ENCODE results near the gene EXT2. TPM values are rescaled to one million over a fixed set of nuclear protein-coding genes. Genes with fewer than 3 reads are reported as not detected.

EXT2 gene
- total RNA-seq, 1 donor from 2014 or later = 53.7 TPM

DNA sequence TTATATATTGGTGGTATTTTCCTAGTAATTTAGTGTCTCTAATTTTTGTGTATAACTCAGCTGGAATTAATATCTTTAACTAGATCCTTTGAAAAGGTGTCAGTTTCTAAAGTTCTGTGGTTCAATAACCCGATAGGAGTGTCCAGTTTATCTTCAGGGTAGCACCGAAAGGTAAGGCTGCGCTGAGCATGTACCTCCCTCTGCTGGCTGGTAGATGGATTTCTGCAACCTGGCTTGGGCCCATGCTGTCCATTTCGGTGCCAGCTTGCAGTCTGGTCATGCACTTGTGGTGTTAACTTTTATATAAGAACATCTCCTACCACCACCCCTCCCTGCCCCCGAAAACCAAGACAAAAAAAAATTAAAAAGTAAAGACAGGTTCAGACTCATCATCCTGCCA lies 24.7 kb downstream of the EXT2 start:
- no peaks in the 10 kb centered on the region for H3K27me3 ChIP-seq (ENCODE audit: low read depth)
- TF ChIP-seq, protein P1, sequence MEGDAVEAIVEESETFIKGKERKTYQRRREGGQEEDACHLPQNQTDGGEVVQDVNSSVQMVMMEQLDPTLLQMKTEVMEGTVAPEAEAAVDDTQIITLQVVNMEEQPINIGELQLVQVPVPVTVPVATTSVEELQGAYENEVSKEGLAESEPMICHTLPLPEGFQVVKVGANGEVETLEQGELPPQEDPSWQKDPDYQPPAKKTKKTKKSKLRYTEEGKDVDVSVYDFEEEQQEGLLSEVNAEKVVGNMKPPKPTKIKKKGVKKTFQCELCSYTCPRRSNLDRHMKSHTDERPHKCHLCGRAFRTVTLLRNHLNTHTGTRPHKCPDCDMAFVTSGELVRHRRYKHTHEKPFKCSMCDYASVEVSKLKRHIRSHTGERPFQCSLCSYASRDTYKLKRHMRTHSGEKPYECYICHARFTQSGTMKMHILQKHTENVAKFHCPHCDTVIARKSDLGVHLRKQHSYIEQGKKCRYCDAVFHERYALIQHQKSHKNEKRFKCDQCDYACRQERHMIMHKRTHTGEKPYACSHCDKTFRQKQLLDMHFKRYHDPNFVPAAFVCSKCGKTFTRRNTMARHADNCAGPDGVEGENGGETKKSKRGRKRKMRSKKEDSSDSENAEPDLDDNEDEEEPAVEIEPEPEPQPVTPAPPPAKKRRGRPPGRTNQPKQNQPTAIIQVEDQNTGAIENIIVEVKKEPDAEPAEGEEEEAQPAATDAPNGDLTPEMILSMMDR (IDR thresholded peaks at IDR 0.05) = no peak
- H3K27ac ChIP-seq = no peak overlapping the region
- no peak overlapping the region for H3K4me3 ChIP-seq
- peaks cover 56% of the 10 kb centered on the region for H3K36me3 ChIP-seq
- ATAC-seq (no peak), DNase-seq (no peak)
- H3K9me3 ChIP-seq = no peaks in the 10 kb centered on the region
- intact Hi-C loops (cut with DNase I) = no loop called here
- H3K4me1 ChIP-seq = no peaks in the 10 kb centered on the region

DNA sequence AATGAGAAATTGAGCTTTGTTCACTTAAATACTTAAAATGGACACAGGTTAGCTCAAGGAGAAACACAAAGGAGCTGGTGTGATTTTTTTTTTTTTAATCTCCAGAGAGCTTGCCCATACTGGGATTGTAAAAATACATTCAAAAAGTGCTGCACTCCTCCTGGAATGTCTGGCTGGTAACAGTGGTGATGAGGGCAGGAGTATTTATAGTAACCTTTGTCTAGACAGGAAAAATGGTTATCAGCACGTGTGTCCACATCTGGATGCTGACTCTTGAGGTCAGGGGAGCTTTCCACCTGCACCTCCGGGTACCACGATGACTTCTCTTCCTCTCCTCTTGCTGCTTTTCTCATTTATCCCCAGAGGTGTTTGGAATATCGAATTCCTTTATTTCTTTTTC lies 30.1 kb downstream of the EXT2 start:
- H3K27ac ChIP-seq = no peak overlapping the region
- ATAC-seq = no peak
- intact Hi-C loops (cut with DNase I) = no loop called here

DNA sequence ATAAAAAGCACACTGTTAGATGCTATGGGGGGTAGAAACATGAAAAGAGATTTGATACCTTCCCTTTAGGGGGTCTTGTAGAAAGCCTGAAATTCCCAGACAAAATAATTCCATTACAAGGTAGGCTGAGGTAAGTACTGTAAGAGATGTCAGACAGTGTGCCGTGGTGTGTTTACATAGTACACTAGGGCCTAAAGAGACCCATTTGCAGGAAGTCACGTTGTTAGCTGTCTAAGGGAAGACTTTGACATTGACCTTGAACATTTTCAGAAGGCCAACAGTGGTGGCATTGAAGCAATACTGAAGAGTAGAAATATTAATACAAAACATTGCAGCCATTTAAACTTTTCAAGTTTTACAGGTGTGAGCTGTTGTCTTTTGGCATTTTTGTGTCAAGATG lies 30.8 kb downstream of the EXT2 start:
- TF ChIP-seq, protein P1 (IDR thresholded peaks at IDR 0.05) = no peak
- Histone ChIP-seq H3K27ac (no peak overlapping the region), H3K27me3 (ENCODE audit: low read depth) (no peaks in the 10 kb centered on the region), H3K4me3 (no peak overlapping the region), H3K36me3 (peaks cover 84% of the 10 kb centered on the region), H3K4me1 (no peaks in the 10 kb centered on the region), H3K9me3 (no peaks in the 10 kb centered on the region)
- DNase-seq (no peak), ATAC-seq (no peak)
- intact Hi-C loops (cut with DNase I) = no loop called here

More for the DNA sequence above, 30.1 kb downstream of the EXT2 start:
- peaks cover 77% of the 10 kb centered on the region for H3K36me3 ChIP-seq
- H3K27me3 ChIP-seq (ENCODE audit: low read depth) = no peaks in the 10 kb centered on the region
- H3K4me3 ChIP-seq = no peak overlapping the region
- no peaks in the 10 kb centered on the region for H3K9me3 ChIP-seq
- H3K4me1 ChIP-seq = no peaks in the 10 kb centered on the region
- TF ChIP-seq, protein P1 (IDR thresholded peaks at IDR 0.05) = no peak
- no peak for DNase-seq

DNA sequence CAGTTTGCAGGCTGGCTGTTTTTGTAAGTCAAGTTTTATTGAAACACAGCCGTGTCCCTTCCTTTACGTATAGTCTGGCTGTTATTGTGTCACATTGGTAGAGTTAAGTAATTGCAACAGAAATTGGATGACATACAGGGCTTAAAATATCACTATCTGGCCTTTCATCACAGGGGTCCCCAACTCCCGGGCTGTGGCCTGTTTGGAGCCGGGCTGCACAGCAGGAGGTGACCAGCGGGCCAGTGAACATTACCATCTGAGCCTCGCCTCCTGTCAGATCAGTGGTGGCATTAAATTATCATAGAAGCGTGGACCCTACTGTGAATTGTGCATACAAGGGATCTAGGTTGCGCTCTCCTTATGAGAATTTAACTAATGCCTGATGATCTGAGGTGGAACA lies 31.7 kb downstream of the EXT2 start:
- no peak for DNase-seq
- no peak for ATAC-seq
- Histone ChIP-seq H3K36me3 (peaks cover 93% of the 10 kb centered on the region), H3K9me3 (no peaks in the 10 kb centered on the region), H3K4me1 (no peaks in the 10 kb centered on the region), H3K4me3 (no peak overlapping the region), H3K27me3 (ENCODE audit: low read depth) (no peaks in the 10 kb centered on the region), H3K27ac (no peak overlapping the region)
- TF ChIP-seq, protein P1 (IDR thresholded peaks at IDR 0.05) = no peak
- intact Hi-C loops (cut with DNase I) = no loop called here

DNA sequence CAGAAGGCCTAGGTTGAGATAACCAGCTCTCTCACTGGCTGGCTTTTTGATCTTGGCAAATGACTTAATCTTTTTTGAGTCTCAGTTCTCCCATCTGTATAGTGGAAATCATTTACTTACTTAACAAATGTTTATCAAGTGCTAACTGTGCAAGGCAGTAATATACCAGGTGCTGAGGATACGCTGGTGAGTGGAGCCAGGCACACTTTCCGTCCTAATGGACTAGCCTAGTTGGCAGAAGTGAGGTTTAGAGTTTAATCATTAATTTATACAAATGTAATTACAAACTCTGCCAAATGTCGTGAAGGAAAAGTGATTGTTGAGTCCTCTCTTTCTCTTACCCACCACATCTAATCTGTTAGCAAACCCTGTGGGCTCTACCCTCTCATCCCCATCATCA lies 33.3 kb downstream of the EXT2 start:
- Histone ChIP-seq H3K4me1 (no peaks in the 10 kb centered on the region), H3K27me3 (ENCODE audit: low read depth) (no peaks in the 10 kb centered on the region), H3K27ac (no peak overlapping the region), H3K36me3 (peaks cover 96% of the 10 kb centered on the region), H3K4me3 (no peak overlapping the region), H3K9me3 (no peaks in the 10 kb centered on the region)
- ATAC-seq (no peak), DNase-seq (no peak)
- TF ChIP-seq, protein P1 (IDR thresholded peaks at IDR 0.05) = no peak
- intact Hi-C loops (cut with DNase I) = no loop called here

DNA sequence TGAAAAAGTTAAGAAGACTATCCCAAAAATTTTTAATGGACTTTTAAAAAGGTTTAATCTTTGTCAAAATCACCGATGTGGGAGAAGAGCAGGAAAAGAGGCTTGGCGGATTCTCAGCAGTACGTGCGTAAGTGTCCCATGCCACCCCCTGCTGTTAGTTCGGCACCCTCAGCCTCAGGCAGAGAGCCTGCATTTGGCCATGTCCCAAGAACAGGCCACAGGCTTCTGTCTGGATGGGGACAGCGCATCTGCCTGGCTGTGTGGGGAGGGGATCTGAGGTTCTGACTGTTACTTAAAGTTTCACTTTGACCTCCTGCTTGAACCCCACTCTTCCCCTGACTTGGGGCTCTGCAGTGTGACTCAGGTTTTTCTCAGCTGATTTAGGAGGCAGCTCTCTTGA lies 35.3 kb downstream of the EXT2 start:
- DNase-seq (no peak), ATAC-seq (no peak)
- H3K27ac ChIP-seq = no peak overlapping the region
- intact Hi-C loops (cut with DNase I) = no loop called here
- no peaks in the 10 kb centered on the region for H3K9me3 ChIP-seq
- H3K4me3 ChIP-seq = no peak overlapping the region
- TF ChIP-seq, protein P1 (IDR thresholded peaks at IDR 0.05) = no peak
- H3K4me1 ChIP-seq = no peaks in the 10 kb centered on the region
- H3K27me3 ChIP-seq (ENCODE audit: low read depth) = no peaks in the 10 kb centered on the region
- peaks cover 92% of the 10 kb centered on the region for H3K36me3 ChIP-seq

All from lower lobe of right lung (tissue), 2 donors.